GM06990 (cell line): ENCODE measurements around the gene EEF1E1.
A peak's percentile ranks its signal among the peaks of the same experiment; 100 is the strongest.
"Not testable (repeated sequence)": the region's sequence is repeated elsewhere in the genome, so short reads cannot be mapped to it uniquely, and the experiment has no call there.

ENCODE experiments used
- DNase-seq: peaks from one replicate; pipeline ENCODE4 v3.0.0-alpha.2; 2011; ENCODE audit not compliant: insufficient read length; ENCODE audit errors: extremely low read depth
- H3K27me3 ChIP-seq: replicated peaks from 2 replicates; pipeline ENCODE4 v1.6.0; 2011; ENCODE audit warnings: low read length; ENCODE audit not compliant: control insufficient read depth, insufficient read depth
- H3K36me3 ChIP-seq: 2 replicates; pipeline ENCODE4 v1.5.1; 2011; ENCODE audit warnings: low read length; ENCODE audit not compliant: control insufficient read depth, insufficient read depth
- H3K4me3 ChIP-seq: replicated peaks from 2 replicates; pipeline ENCODE4 v1.5.1; 2011; ENCODE audit warnings: low read depth, mild to moderate bottlenecking, control low read depth, low read length
- CTCF ChIP-seq: IDR thresholded peaks from 2 replicates; pipeline ENCODE4 v1.5.1; 2011; ENCODE audit warnings: low read length, control low read depth, mild to moderate bottlenecking, inconsistent platforms; ENCODE audit not compliant: insufficient read depth, poor library complexity, severe bottlenecking

The EEF1E1 gene

GRCh38 chr6:8060346-8060745 lies 42.0 kb downstream of the EEF1E1 start:
- no peak for TF ChIP-seq CTCF
- no peak overlapping the region for H3K4me3 ChIP-seq
- H3K36me3 ChIP-seq = peaks cover 2% of the 10 kb centered on the region
- no peak for DNase-seq
- no peaks in the 10 kb centered on the region for H3K27me3 ChIP-seq

DNA sequence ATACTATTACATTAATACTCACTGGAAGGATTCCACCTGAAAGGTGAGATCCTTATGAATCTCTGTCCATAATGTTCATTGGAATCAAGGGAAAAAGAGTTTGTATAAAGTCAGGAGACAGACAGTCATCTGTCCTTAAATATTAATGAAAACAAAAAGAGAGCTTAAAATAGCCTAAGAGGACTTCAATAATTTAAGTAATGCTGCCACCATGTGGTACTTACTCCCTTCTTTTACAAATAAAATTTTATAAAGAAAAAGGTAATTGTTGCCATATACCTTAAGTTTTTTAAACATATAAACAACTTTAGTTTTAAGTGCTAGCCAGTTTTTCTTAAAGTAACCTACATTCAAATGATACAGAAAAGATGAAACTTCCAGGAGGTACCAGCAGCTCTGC lies 43.2 kb downstream of the EEF1E1 start:
- Histone ChIP-seq H3K36me3 (peaks cover 2% of the 10 kb centered on the region), H3K27me3 (no peaks in the 10 kb centered on the region), H3K4me3 (no peak overlapping the region)
- TF ChIP-seq CTCF = peak; percentile 23
- no peak for DNase-seq

DNA sequence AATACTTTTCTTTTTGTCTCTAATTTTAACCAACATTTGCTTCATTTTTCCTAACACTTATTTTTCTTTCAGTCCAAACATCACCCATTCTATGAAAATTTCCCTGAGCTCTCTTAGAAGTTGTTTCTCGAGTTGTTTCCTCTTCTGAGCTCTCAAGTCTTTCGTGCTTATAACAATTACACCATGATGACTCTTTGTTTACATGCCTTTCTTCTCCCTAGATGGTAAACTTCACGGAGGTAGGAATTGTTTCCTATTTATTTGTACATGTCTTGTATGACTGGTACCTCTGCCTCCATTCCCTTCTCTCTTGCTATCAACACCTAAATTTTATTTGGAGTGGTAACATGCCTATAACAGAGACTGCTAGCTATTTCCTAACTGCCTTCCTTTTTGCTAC lies 44.6 kb downstream of the EEF1E1 start:
- no peak for TF ChIP-seq CTCF
- no peak for DNase-seq
- Histone ChIP-seq H3K27me3 (no peaks in the 10 kb centered on the region), H3K36me3 (peaks cover 2% of the 10 kb centered on the region), H3K4me3 (no peak overlapping the region)

DNA sequence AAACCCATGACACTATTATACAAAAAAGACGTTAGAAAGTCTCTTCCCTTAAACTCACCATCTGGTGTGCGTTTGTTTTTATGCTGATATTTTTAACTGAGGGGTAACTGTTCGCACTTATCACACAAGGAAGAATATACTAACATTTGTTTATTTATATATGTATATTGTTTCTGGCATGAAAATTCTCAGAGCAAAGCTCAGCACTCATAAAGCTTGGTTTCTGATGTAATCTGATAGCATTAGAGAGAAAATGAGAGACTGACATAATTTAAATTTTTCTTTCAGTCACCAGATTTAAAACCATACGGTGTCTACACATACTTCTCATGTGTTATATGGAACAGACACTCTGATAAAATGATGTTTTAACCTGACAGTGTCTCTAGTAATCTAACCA lies 45.1 kb downstream of the EEF1E1 start:
- Histone ChIP-seq H3K27me3 (no peaks in the 10 kb centered on the region), H3K4me3 (no peak overlapping the region), H3K36me3 (peaks cover 2% of the 10 kb centered on the region)
- no peak for TF ChIP-seq CTCF
- no peak for DNase-seq

GRCh38 chr6:8054276-8054675 lies 48.1 kb downstream of the EEF1E1 start:
- Histone ChIP-seq H3K27me3 (no peaks in the 10 kb centered on the region), H3K4me3 (no peak overlapping the region), H3K36me3 (peaks cover 2% of the 10 kb centered on the region; the same call in 1 of the 2 replicates)
- no peak for TF ChIP-seq CTCF
- no peak for DNase-seq

- Histone ChIP-seq H3K36me3 (no peaks in the 10 kb centered on the region), H3K27me3 (no peaks in the 10 kb centered on the region), H3K4me3 (no peak overlapping the region)
- no peak for DNase-seq
- no peak for TF ChIP-seq CTCF
These were observed 54.6 kb downstream of the EEF1E1 start for GRCh38 chr6:8047541-8048292.

DNA sequence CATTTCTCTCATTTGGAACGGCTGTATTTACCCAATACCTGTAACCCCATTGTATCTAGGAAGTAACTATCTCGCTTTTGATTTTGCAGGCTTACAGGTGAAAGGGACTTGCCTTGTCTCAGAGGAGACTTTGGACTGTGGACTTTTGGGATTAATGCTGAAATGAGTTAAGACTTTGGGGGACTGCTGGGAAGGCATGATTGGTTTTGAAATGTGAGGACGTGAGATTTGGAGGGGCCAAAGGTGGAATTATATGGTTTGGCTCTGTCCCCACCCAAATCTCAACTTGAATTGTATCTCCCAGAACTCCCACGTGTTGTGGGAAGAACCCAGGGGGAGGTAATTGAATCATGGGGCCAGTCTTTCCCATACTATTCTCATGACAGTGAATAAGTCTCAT lies 56.6 kb downstream of the EEF1E1 start:
- not testable (repeated sequence) for H3K27me3 ChIP-seq, H3K4me3 ChIP-seq, DNase-seq, H3K36me3 ChIP-seq
